GM23338 (cell line): ENCODE measurements around the gene CMTR1.

Source experiments
- CREB1 ChIP-seq: fragments of 250-450 bp; sonication (Bioruptor Pico); IDR thresholded peaks from 2 replicates; pipeline ENCODE4 v1.5.0; 2020; ENCODE audit warnings: low read depth, mild to moderate bottlenecking, moderate library complexity
- CTCF ChIP-seq, 2 experiments: fragments of 200-600 bp in 1 of 2; sonication (generic) in 1 of 2; conservative IDR thresholded peaks; 2 replicates each; pipeline versions ENCODE4 v1.5.1 to v1.6.1; 2016 to 2017; ENCODE audit warnings: antibody characterized with exemption in 2 of 2, low read depth in 2 of 2, mild to moderate bottlenecking in 2 of 2, moderate library complexity in 1 of 2
- EZH2 ChIP-seq: fragments of 200-600 bp; sonication (generic); IDR thresholded peaks from one replicate; pipeline ENCODE4 v1.8.0; 2017; ENCODE audit warnings: antibody characterized with exemption, mild to moderate bottlenecking, low read depth; ENCODE audit not compliant: unreplicated experiment
- EZH2phosphoT487 ChIP-seq: fragments of 200-600 bp; sonication (generic); IDR thresholded peaks from one replicate; pipeline ENCODE4 v1.8.1; 2018; ENCODE audit warnings: antibody characterized with exemption; ENCODE audit not compliant: unreplicated experiment
- JUNB ChIP-seq: IDR thresholded peaks from one replicate; pipeline ENCODE4 v1.6.1; 2016; ENCODE audit warnings: antibody characterized with exemption; ENCODE audit not compliant: unreplicated experiment
- POLR2AphosphoS5 ChIP-seq: IDR thresholded peaks from 2 replicates; pipeline ENCODE4 v1.6.1; 2016; ENCODE audit warnings: antibody characterized with exemption, low read depth
- REST ChIP-seq: IDR thresholded peaks from one replicate; pipeline ENCODE4 v1.6.1; 2018; ENCODE audit warnings: antibody characterized with exemption; ENCODE audit not compliant: unreplicated experiment
- ZNF114 ChIP-seq: fragments of 250-450 bp; sonication (Bioruptor Pico); IDR thresholded peaks from 2 replicates; pipeline ENCODE4 v1.5.0; 2020; ENCODE audit warnings: mild to moderate bottlenecking, moderate library complexity
- ZNF462 ChIP-seq: fragments of 250-450 bp; sonication (Bioruptor Pico); IDR thresholded peaks from 2 replicates; pipeline ENCODE4 v1.5.0; 2020; ENCODE audit warnings: mild to moderate bottlenecking, moderate library complexity

GRCh38 chr6:37489697-37490336, 56.8 kb downstream of the CMTR1 start:
- TF ChIP-seq EZH2, result no peak
- no peak for TF ChIP-seq EZH2phosphoT487
- TF ChIP-seq CREB1 (CRISPR knock-in tag), result no peak
- peak; percentile 4 to 18; a peak in 3 of 4 replicates for TF ChIP-seq CTCF (conservative IDR thresholded peaks at IDR 0.05; ENCODE audit: low read depth in 2 of 2)
- no peak for TF ChIP-seq JUNB
- no peak for TF ChIP-seq ZNF462 (CRISPR knock-in tag)
- TF ChIP-seq POLR2AphosphoS5, result no peak
- no peak for TF ChIP-seq REST
- TF ChIP-seq ZNF114 (CRISPR knock-in tag), result no peak
